Posterior vena cava (tissue), 2 donors: ENCODE measurements around the gene LCE3A. TPM values are rescaled to one million over a fixed set of nuclear protein-coding genes. Genes with fewer than 3 reads are reported as not detected.
"Not testable (repeated sequence)": the region's sequence is repeated elsewhere in the genome, so short reads cannot be mapped to it uniquely, and the experiment has no call there.

Experiments
- DNase-seq: peaks from one replicate; pipeline ENCODE4 v3.0.0-alpha.2; 2020; ENCODE audit warnings: low spot score
- intact Hi-C, 2 donors: fragments of 100-400 bp; cut with DNase I; formaldehyde crosslinking; loops; one replicate each; pipeline versions ENCODE4 v1.14.1 to v1.14.2; 2022 to 2023
- total RNA-seq, 2 donors: library from RNA; stranded (reverse); fragmentation: NEBNext Ultra II Directional; extraction: Animal tissue kit (Norgen Biotek cat#: 25700); gene quantifications; one replicate each; pipeline ENCODE4 v1.2.1, GENCODE V29; 2021
- donor health status: DM: yes; HTN: yes; CAD: no.
- donor health status: DM: yes; HTN: yes; CAD: no.

The LCE3A gene
- total RNA-seq, 2 donors from 2014 or later = not detected

GRCh38 chr1:152580433-152580832 is 42.5 kb downstream of the LCE3A start, which contains the start of gene LCE3D:
TSS of gene LCE3D (minus strand) at chr1:152580516. CDS start at chr1:152579936, 580 bp downstream.
- intact Hi-C loops = no loop called here
- no peak for DNase-seq

DNA sequence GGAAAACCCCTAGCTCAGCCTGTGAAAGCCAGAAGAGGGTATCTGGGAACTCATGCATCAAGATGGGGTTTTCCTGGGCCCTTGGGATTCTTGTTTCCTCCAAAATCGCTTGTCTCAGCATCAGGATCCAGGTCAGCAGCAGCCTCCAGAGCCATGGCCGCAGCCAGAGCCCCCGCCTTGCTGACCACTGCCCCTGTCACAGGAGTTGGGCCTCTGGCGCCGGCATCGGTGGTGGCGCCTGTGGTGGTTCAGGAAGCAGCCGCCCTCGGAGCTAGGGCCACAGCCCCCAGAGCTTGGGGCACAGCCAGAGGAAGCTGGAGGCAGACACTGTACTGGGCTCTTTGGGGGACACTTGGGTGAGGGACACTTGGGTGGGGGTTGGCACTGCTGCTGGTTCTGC is 43.4 kb downstream of the LCE3A start:
- DNase-seq, intact Hi-C loops: not testable (repeated sequence)

DNA sequence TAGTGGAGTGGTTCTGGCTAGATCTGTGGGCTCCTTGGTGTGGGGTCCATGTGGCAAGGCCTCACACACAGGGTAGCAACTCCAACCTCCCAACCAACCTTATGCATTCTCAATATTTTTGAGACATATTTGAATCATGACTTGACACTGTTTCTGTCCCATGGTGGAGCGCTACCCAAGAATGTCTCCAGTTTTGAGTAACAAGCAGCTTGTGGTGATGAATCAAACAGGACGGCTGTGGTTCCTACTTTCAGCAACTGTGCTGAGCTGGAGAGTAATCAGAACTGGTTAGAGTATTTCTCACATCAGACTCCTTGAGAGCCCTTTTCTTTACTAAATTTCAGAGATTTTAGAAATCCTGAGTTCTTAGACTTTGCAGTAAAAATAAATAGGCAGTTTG is 45.7 kb downstream of the LCE3A start:
- DNase-seq = no peak
- intact Hi-C loops = no loop called here

Other genes with a start within 250 kb of the LCE3A start
- gene CRNN, start 208.8 kb downstream of the LCE3A start, total RNA-seq = not detected
- not detected for gene LCE5A, start 112.3 kb downstream of the LCE3A start, total RNA-seq
- gene CRCT1, start 108.6 kb downstream of the LCE3A start, total RNA-seq = not detected
- not detected for gene LCE3E, start 56.3 kb downstream of the LCE3A start, total RNA-seq
- gene LCE3D, start 42.6 kb downstream of the LCE3A start, total RNA-seq = not detected
- not detected for gene LCE3C, start 22.9 kb downstream of the LCE3A start, total RNA-seq
- not detected for gene LCE3B, start 9.3 kb downstream of the LCE3A start, total RNA-seq
- gene LCE2D, start 40.3 kb upstream of the LCE3A start, total RNA-seq = not detected
- gene LCE2C, start 52.2 kb upstream of the LCE3A start, total RNA-seq = not detected
- gene LCE2B, start 63.0 kb upstream of the LCE3A start, total RNA-seq = not detected
- not detected for gene LCE2A, start 75.2 kb upstream of the LCE3A start, total RNA-seq
- gene LCE4A, start 85.1 kb upstream of the LCE3A start, total RNA-seq = not detected
- not detected for gene KPRP, start 134.9 kb upstream of the LCE3A start, total RNA-seq
- not detected for gene LCE1F, start 152.0 kb upstream of the LCE3A start, total RNA-seq
- gene LCE1E, start 163.2 kb upstream of the LCE3A start, total RNA-seq = not detected
- not detected for gene LCE1D, start 173.6 kb upstream of the LCE3A start, total RNA-seq
- not detected for gene LCE1C, start 183.5 kb upstream of the LCE3A start, total RNA-seq
- not detected for gene LCE1B, start 188.9 kb upstream of the LCE3A start, total RNA-seq
- gene LCE1A, start 204.4 kb upstream of the LCE3A start, total RNA-seq = not detected
- not detected for gene LCE6A, start 219.8 kb upstream of the LCE3A start, total RNA-seq
- gene LCE7A, start 236.9 kb upstream of the LCE3A start, total RNA-seq = not detected